DND-41 (cell line): ENCODE data around the gene GPC5.

ENCODE experiments used
- CTCF ChIP-seq: IDR thresholded peaks from 2 replicates; pipeline ENCODE4 v1.5.1; 2012; ENCODE audit warnings: borderline replicate concordance, low read length, moderate library complexity, mild to moderate bottlenecking; ENCODE audit not compliant: poor library complexity, severe bottlenecking; ENCODE audit errors: extremely low read depth
- EZH2 ChIP-seq: IDR thresholded peaks from 3 replicates; pipeline ENCODE4 v1.6.1; 2012; ENCODE audit warnings: borderline replicate concordance, low read depth, mild to moderate bottlenecking, moderate library complexity, low read length, inconsistent platforms; ENCODE audit not compliant: severe bottlenecking

GRCh38 chr13:91894316-91894715, 495.9 kb downstream of the GPC5 start:
- TF ChIP-seq EZH2 (no peak), CTCF (no peak)
